Forelimb muscle (tissue), 1 donor: Measurements from ENCODE around the gene TSPO2. TPM values are rescaled to one million over a fixed set of nuclear protein-coding genes. Genes with fewer than 3 reads are reported as not detected.

ENCODE experiments used
- DNase-seq: peaks from one replicate; pipeline ENCODE4 v3.0.0-alpha.2; 2013; ENCODE audit warnings: low read depth
- polyA plus RNA-seq: library from polyadenylated mRNA; unstranded; fragments of 120-200 nt; gene quantifications from one replicate; pipeline ENCODE4 v1.2.1, GENCODE V29; 2013; ENCODE audit not compliant: insufficient read length

Gene TSPO2
- polyA plus RNA-seq, 1 donor, result 0.70 TPM

DNA sequence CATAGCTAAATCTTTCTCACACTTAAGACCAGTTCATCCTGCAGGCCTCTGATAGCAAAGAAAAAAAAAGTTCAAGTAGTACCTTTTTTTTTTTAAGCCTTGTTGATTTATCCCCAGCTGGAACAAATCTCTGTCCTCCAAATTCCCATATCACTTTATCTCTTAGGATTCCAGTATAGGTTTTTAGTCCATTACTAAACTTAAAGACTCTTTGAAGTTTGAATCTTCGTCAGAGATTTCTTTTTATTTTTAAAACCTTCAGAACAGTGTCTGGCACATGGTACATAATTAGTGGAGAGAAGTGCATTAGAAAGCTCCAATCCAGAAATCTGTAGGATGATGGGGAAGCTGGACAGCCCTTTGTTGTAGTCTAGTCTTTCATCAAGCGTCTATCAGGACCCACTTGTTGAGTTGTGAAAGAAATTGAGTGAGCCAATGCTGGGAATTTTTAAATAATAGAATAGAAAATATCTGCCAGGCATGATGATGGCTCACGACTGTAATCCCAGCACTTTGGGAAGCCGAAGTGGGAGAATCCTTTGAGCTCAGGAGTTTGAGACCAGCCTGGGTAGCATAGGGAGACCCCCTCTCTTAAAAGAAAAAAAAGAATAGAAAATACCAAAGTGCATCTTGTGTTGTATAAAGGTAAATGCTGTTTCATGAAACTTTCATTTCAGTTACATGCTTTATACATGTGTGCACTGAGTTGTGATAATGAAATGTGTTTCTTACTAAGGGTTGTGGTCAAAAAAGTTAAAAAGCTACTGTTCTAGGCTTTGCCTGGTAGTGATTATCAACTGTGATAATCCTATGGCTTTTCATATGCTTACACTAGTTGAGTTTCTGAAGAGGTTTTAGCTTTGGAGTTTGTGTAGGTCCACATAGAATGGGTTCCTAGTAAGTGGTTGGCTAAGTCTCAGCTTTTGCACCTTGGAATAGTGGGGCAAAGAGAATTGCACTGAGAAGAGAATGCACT is 33.7 kb downstream of the TSPO2 start:
- DNase-seq, result no peak

DNA sequence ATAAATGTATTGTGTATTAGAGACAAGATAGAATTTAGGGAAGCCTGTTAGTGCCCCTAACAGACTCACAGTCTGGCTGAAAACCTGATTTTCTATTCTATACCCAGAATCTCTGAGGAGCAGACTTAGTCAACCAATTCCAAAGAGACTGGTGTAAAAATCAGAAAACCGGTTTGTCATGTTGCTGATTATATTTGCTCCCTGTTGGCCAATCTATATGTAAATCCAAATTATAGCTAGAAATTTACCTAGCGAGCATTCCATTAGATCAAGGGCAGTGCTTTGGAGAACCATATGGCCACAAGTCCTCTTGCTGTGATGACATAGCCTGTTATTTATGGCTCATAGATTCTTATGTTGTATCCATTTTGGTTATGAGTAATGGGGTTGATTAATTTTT is 35.3 kb downstream of the TSPO2 start:
- no peak for DNase-seq

DNA sequence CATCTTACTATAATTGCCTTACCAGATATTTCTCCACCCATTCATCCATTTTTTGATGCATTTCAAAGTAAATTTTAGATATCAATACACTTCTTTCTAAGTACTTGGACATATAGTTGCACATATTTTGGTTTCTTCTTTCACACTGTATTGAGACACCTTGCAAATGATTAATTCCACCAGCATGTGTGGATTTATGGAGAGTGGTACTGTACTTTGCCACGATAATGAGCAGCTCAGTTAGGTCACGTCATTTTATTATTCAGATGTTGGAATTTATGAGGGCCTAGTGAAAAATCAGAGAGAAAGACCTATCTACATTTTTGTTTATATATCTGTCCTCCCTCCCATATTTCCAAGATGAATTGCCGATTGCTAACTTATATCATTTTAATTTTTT is 35.8 kb downstream of the TSPO2 start:
- DNase-seq, result no peak

DNA sequence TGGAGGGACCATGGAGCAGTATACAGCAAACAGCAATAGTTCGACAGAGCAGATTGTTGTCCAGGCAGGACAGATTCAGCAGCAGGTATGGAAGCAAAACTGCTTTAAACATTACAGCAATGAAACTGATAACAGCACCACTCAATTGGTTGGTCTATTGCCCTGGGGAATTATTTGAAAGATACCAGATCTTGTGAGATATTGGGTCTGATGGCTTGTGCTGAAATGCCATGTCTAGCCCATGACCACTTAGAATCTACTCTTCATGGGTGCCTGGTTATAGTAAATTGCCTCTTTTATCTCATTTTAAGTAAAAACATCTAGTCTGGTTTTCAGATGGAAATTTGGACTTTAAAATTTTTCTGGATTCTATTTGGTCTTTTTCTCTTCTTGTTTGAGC is 36.8 kb downstream of the TSPO2 start:
- no peak for DNase-seq

DNA sequence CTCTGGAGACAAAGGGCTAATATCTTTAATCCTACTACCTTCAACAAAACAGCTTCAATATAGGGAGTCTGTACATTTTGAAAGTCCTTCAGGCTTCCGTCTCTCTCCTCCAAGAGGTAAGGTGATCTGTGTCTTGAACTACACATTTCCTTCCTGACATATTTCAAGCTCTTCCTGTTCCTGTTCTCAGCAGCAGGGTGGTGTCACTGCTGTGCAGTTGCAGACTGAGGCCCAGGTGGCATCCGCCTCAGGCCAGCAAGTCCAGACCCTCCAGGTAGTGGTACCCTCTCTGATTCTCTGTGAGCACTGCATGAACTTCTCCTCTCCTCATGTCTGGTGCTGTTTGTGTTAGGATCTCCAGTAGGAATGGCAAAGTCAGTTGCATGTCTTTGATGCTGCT is 38.4 kb downstream of the TSPO2 start:
- DNase-seq, result no peak

DNA sequence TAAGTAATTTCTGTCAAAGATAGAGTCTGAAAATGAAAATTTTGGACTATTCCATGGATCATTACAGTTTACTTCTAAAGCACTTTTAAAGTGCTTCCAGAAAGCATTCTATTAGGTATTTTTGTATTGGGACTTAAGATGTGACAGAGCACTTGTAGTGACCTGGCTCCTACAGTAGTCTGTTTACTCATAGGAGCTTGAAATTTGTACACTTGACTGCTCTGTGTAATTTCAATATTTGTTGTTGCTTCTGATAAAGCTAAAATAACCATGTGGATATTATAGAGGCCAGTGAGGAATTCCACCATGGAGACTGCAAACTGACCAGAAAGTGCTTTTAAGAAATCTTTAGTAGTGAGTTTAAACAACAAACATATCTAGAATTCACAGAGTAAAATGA is 40.8 kb downstream of the TSPO2 start:
- no peak for DNase-seq

DNA sequence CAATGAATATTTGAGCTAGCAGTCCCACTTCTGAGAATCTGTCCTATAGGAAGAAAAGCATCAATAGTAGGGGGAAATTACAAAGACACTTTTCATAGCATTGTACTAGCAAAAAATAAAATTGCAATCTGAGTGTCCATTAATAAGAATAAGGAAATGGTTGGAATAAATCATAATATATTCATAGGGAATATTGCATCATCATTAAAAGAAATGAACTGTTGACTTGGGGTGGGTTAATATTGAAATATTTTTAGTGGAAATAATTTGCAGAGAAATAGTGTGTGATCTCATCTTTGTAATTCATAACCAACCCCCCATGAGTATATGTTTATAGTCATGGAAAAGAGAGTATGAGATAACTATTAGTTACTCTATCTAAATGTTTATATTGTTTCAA is 42.9 kb downstream of the TSPO2 start:
- no peak for DNase-seq

DNA sequence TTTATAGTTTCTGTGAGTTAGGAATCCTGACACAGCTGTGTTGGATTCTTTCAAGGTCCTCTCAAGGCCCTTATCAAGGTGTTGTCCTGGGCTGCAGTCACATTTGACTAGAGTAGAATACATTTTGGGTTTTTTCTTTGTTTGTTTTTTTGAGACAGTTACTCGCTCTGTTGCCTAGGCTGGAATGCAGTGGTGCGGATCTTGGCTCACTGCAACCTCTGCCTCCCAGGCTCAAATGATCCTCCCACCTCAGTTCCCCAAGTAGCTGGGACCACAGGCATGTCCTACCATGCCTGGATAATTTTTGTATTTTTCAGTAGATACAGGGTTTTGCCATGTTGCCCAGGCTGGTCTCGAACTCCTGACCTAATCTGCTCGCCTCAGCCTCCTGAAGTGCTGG is 46.2 kb downstream of the TSPO2 start:
- DNase-seq, result no peak

DNA sequence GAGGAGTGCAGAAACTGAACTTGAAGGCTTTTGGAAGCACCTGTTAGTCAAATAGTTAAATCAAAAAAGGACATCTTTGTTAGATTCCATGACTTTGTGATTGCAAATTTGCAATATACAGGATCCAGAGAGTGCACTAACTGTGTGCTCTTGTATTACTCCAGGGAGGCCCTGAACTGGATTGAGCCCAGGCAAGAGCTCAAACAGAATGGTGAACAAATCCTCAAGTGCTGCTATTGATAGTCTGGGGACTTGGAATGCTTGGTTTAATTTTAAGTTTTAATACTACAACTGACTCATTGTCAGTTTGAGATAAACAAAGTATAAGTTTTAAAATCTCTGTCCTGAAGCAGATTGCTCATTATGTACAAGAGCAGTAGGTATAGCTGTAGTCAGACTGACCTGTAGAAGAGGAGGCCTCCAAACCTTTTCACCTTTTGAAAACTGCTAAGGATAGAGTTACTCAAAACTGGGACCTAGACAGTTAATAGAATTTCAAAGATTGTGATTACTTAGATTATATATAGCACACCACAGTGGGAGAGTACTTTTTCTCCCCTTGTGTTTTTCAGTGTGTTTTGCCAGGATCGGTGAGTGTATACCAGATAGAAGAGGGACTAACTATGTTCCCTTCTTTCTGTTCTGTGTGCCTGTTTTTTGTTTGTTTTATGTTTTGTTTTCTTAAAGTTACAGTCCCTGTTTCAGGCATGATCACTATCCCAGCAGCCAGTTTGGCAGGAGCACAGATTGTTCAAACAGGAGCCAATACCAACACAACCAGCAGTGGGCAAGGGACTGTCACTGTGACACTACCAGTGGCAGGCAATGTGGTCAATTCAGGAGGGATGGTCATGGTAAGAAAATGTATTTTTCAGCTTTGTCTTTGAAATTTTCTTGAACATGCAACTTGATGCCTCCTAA is 48.8 kb downstream of the TSPO2 start:
- no peak for DNase-seq

DNA sequence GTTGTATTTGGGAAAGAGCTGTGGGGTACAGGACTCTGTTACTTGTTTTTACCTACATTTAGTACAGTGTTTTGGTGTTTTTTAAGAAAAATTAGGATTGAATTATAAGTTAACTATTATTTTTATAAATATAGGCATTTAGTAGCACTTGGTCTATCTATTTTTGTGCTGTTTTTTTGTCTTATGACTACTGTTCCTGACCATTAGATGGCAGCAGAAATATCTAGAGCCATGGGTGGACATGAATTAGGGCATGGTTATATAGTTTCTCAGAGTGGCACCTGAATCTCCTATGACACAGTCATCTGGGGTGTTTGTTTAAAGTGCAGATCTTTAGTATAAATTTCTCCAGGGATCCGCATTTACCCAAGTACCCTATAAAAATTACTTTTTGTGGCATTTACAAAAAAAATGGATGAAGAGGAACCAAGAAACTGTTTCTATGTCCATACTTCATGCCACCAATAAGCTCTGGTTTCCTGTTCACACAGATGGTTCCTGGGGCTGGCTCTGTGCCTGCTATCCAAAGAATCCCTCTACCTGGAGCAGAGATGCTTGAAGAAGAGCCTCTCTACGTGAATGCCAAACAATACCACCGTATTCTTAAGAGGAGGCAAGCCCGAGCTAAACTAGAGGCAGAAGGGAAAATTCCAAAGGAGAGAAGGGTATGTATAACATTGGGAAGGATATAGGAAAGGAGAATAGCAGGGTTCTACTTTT is 50.3 kb downstream of the TSPO2 start:
- DNase-seq, result no peak

DNA sequence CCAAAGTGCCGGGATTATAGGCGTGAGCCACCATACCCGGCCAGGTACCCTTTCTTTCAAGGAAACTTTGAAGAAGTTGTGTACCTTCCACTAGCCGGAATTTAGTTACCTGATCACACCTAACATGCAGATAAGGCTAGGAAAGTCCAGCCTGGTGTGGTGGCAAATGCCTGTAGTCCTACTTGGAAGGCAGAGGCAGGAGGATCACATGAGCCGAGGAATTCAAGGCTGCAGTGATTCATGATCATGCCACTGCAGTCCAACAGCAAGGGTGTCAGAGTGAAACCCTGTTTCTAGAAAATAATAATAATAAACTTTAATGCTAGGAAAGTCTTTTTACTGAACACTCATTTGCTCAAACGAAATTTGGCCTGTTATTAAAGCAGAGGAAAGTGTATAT is 51.5 kb downstream of the TSPO2 start:
- no peak for DNase-seq

Other genes starting within 250 kb of the TSPO2 start
- 3.1 TPM for gene UNC5CL, start 3.2 kb upstream of the TSPO2 start, polyA plus RNA-seq
- gene APOBEC2, start 10.7 kb downstream of the TSPO2 start, polyA plus RNA-seq, result 501 TPM
- gene OARD1, start 29.9 kb downstream of the TSPO2 start, polyA plus RNA-seq, result 17.5 TPM
- gene NFYA, start 30.5 kb downstream of the TSPO2 start, polyA plus RNA-seq, result 23.5 TPM
- 0.38 TPM for gene TREML1, start 111.9 kb downstream of the TSPO2 start, polyA plus RNA-seq
- gene TREM2, start 120.6 kb downstream of the TSPO2 start, polyA plus RNA-seq, result not detected
- gene TREML2, start 158.7 kb downstream of the TSPO2 start, polyA plus RNA-seq, result 0.11 TPM
- not detected for gene TREML4, start 185.9 kb downstream of the TSPO2 start, polyA plus RNA-seq
- 0.14 TPM for gene TREM1, start 244.2 kb downstream of the TSPO2 start, polyA plus RNA-seq